Right cardiac atrium (tissue), 5 donors: ENCODE data around the gene CATSPERB. TPM values are rescaled to one million over a fixed set of nuclear protein-coding genes. Genes with fewer than 3 reads are reported as not detected.
"Not testable (repeated sequence)": the region's sequence is repeated elsewhere in the genome, so short reads cannot be mapped to it uniquely, and the experiment has no call there.

Experiments used
- ATAC-seq, 2 donors: fragments of 200-7000 bp; cut with Tn5 transposase; one replicate each; pipeline versions ENCODE4 v1.8.0 to v1.9.1; 2020; ENCODE audit warnings: moderate library complexity in 2 of 2, mild to moderate bottlenecking in 1 of 2
- DNase-seq, 3 donors: peaks; one replicate each; pipeline ENCODE4 v3.0.0-alpha.2; 2020
- H3K27ac ChIP-seq: one replicate; pipeline ENCODE4 v1.5.1; 2013; ENCODE audit warnings: mild to moderate bottlenecking, low read length, control low read depth, moderate library complexity
- H3K27me3 ChIP-seq: one replicate; pipeline ENCODE4 v1.6.1; 2013; ENCODE audit not compliant: control insufficient read depth, insufficient read depth
- H3K4me1 ChIP-seq: one replicate; pipeline ENCODE4 v1.6.1; 2013; ENCODE audit warnings: low read length; ENCODE audit not compliant: control insufficient read depth, insufficient read depth
- H3K4me3 ChIP-seq: one replicate; pipeline ENCODE4 v1.5.1; 2013; ENCODE audit warnings: low read length, control low read depth
- H3K9me3 ChIP-seq: one replicate; pipeline ENCODE4 v1.6.1; 2013; ENCODE audit warnings: low read length; ENCODE audit not compliant: control insufficient read depth
- WGBS: extraction: QIAGEN DNeasy Blood & Tissue Kit; methylation state at CpG from one replicate; pipeline ENCODE4 v1.1.7; 2013; 5-methylcytosine and 5-hydroxymethylcytosine counted together
- intact Hi-C, 4 donors: fragments of 100-400 bp; cut with DNase I; formaldehyde crosslinking; loops; one replicate each; pipeline versions ENCODE4 v1.11.0 to v1.14.0; 2022 to 2023
- polyA plus RNA-seq: library from polyadenylated mRNA; stranded (reverse); fragments of 200-250 nt; gene quantifications from one replicate; pipeline ENCODE4 v1.2.3, GENCODE V29; 2013
- total RNA-seq, 4 donors: library from RNA; stranded (reverse); fragmentation: NEBNext Ultra II Directional; extraction: Animal tissue kit (Norgen Biotek cat#: 25700); gene quantifications; one replicate each; pipeline ENCODE4 v1.2.1, GENCODE V29; 2021
- donor health status: healthy with polysubstance abuse.
- donor health status: DM: no; HTN: yes; CAD: no.
- donor health status: DM: no; HTN: no; CAD: no.
- donor health status: DM: no; HTN: yes; CAD: no; lungs with severe emphysema.
- donor health status: DM: yes; HTN: yes; CAD: no.

The CATSPERB gene
- total and polyA plus RNA-seq, 5 donors, result 0.48 to 3.2 (median 1.5) TPM

DNA sequence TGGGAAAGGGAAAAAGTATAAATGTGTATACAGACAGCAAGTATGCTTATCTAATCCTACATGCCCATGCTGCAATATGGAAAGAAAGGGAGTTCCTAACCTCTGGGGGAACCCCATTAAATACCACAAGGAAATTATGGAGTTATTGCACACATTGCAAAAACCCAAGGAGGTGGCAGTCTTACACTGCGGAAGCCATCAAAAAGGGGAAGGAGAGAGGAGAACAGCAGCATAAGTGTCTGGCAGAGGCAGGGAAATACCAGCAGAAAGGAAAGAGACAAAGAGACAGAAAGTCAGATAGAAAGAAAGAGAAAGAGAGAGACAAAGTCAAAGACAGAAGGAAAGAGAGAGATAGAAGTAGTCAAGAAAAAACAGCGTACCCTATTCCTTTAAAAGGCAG lies 64.8 kb downstream of the CATSPERB start:
- 84% methylated on average over 2 of the region's 2 CpGs for WGBS
- intact Hi-C loops, ATAC-seq: not testable (repeated sequence)

DNA sequence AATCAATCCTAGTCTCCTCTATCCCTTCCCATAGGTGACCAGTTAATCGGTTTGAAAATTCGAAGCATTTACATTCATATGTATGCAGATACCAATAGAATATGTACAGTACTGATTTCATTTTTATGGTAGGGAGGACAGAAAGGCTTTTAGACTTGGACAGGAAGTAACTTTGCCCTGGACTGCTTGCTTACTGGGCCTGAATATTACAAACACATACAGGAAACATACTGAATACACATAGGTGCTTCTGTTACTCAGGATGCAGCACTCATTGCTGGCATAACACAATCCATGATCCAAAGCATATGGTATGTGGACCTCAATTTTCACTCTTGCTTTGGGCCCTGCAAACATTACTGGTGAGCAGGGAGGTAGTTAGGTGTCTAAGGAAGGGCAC lies 71.1 kb downstream of the CATSPERB start:
- WGBS, result 42% methylated on average over 2 of the region's 2 CpGs

More for the DNA sequence above, 64.8 kb downstream of the CATSPERB start:
- H3K4me3 ChIP-seq, H3K27me3 ChIP-seq, DNase-seq, H3K4me1 ChIP-seq, H3K9me3 ChIP-seq, H3K27ac ChIP-seq: not testable (repeated sequence)

GRCh38 chr14:91654836-91655235 lies 77.0 kb downstream of the CATSPERB start:
- Histone ChIP-seq H3K9me3 (no peaks in the 10 kb centered on the region), H3K4me3 (no peak overlapping the region), H3K27ac (no peak overlapping the region), H3K4me1 (no peaks in the 10 kb centered on the region), H3K27me3 (no peaks in the 10 kb centered on the region)
- ATAC-seq (no peak), DNase-seq (no peak)
- intact Hi-C loops, result no loop called here
- 75% methylated on average over 1 of the region's 1 CpG for WGBS

More for the DNA sequence above, 71.1 kb downstream of the CATSPERB start:
- Histone ChIP-seq H3K4me1 (no peaks in the 10 kb centered on the region), H3K27me3 (no peaks in the 10 kb centered on the region), H3K27ac (no peak overlapping the region), H3K4me3 (no peak overlapping the region), H3K9me3 (no peaks in the 10 kb centered on the region)
- DNase-seq (no peak), ATAC-seq (no peak)
- intact Hi-C loops, result no loop called here

GRCh38 chr14:91653451-91653850 lies 78.4 kb downstream of the CATSPERB start:
- 94% methylated on average over 2 of the region's 2 CpGs for WGBS
- Histone ChIP-seq H3K9me3 (no peaks in the 10 kb centered on the region), H3K4me1 (no peaks in the 10 kb centered on the region), H3K4me3 (no peak overlapping the region), H3K27me3 (no peaks in the 10 kb centered on the region), H3K27ac (no peak overlapping the region)
- intact Hi-C loops, result no loop called here
- DNase-seq (no peak), ATAC-seq (no peak)

GRCh38 chr14:91649930-91650329 lies 82.0 kb downstream of the CATSPERB start:
- intact Hi-C loops, result no loop called here
- ATAC-seq, result no peak
- 21% methylated on average over 2 of the region's 2 CpGs for WGBS

GRCh38 chr14:91647856-91648255 lies 84.0 kb downstream of the CATSPERB start:
- Histone ChIP-seq H3K4me3 (no peak overlapping the region), H3K27me3 (no peaks in the 10 kb centered on the region), H3K27ac (no peak overlapping the region), H3K4me1 (no peaks in the 10 kb centered on the region), H3K9me3 (no peaks in the 10 kb centered on the region)
- WGBS, result 74% methylated on average over 1 of the region's 1 CpG
- ATAC-seq (no peak), DNase-seq (no peak)
- intact Hi-C loops, result no loop called here

More at GRCh38 chr14:91649930-91650329, 82.0 kb downstream of the CATSPERB start:
- H3K9me3 ChIP-seq, result no peaks in the 10 kb centered on the region
- no peak for DNase-seq
- H3K4me3 ChIP-seq, result no peak overlapping the region
- no peaks in the 10 kb centered on the region for H3K27me3 ChIP-seq
- H3K27ac ChIP-seq, result no peak overlapping the region
- H3K4me1 ChIP-seq, result no peaks in the 10 kb centered on the region

GRCh38 chr14:91636604-91637003 lies 95.3 kb downstream of the CATSPERB start:
- H3K4me1 ChIP-seq, result no peaks in the 10 kb centered on the region
- no peak overlapping the region for H3K27ac ChIP-seq
- H3K27me3 ChIP-seq, result no peaks in the 10 kb centered on the region
- DNase-seq, result no peak
- H3K9me3 ChIP-seq, result no peaks in the 10 kb centered on the region
- intact Hi-C loops, result no loop called here
- ATAC-seq, result no peak
- H3K4me3 ChIP-seq, result no peak overlapping the region
- 50% methylated on average over 4 of the region's 4 CpGs for WGBS

- Histone ChIP-seq H3K9me3 (no peaks in the 10 kb centered on the region), H3K4me3 (no peak overlapping the region), H3K27ac (no peak overlapping the region), H3K27me3 (no peaks in the 10 kb centered on the region), H3K4me1 (no peaks in the 10 kb centered on the region)
- whole genome bisulfite sequencing, result 74% methylated on average over 1 of the region's 1 CpG
- ATAC-seq (no peak), DNase-seq (no peak)
- intact Hi-C loops, result no loop called here
Observed at GRCh38 chr14:91624757-91625156, 107.1 kb downstream of the CATSPERB start.

- intact Hi-C loops, result no loop called here
- H3K4me3 ChIP-seq, result no peak overlapping the region
- ATAC-seq (no peak), DNase-seq (no peak)
- no peaks in the 10 kb centered on the region for H3K27me3 ChIP-seq
- no peak overlapping the region for H3K27ac ChIP-seq
- H3K9me3 ChIP-seq, result no peaks in the 10 kb centered on the region
- 42% methylated on average over 2 of the region's 2 CpGs for WGBS
- no peaks in the 10 kb centered on the region for H3K4me1 ChIP-seq
Observed at GRCh38 chr14:91614187-91614586, 117.7 kb downstream of the CATSPERB start.

DNA sequence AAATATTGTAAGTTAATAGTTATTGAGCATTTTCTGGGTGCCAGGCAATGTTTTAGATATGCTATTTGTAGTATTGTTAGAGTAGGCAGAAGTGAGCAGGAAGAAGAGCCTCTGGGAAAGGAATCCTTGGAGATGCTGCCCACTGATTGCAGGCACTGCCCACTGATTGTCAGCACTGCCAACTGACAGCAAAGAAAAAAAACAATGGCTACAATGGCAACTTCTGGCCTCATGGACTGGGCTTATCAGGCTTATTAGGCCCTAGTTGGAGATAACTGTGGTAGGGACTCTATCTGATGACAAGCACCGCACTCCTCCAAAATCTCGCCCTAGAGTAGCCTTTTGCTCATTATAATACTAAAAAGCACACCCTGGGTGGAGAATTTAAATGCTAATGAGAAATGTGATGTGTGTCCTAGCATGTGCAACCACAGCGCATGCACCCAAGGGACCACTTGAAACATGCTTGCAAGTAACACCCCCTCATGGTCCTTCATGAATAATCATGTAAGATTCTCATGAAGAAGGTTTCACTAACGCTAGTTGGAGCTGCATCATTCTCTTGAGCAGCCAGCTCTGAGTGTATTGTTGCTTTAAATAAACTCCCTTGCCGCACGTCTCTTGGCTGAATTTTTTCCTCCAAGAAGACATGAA lies 118.3 kb downstream of the CATSPERB start:
- Histone ChIP-seq H3K27me3 (no peaks in the 10 kb centered on the region), H3K4me1 (no peaks in the 10 kb centered on the region), H3K27ac (no peak overlapping the region), H3K9me3 (no peaks in the 10 kb centered on the region), H3K4me3 (no peak overlapping the region)
- intact Hi-C loops, result no loop called here
- DNase-seq (no peak), ATAC-seq (no peak)
- 85% methylated on average over 6 of the region's 6 CpGs for WGBS

GRCh38 chr14:91611528-91611927 lies 120.4 kb downstream of the CATSPERB start:
- Histone ChIP-seq H3K9me3 (no peaks in the 10 kb centered on the region), H3K4me1 (no peaks in the 10 kb centered on the region), H3K27ac (no peak overlapping the region), H3K4me3 (no peak overlapping the region), H3K27me3 (no peaks in the 10 kb centered on the region)
- intact Hi-C loops, result no loop called here
- no peak for DNase-seq
- 68% methylated on average over 2 of the region's 2 CpGs for WGBS
- ATAC-seq, result no peak

- Histone ChIP-seq H3K27ac (no peak overlapping the region), H3K4me1 (no peaks in the 10 kb centered on the region), H3K9me3 (no peaks in the 10 kb centered on the region), H3K27me3 (no peaks in the 10 kb centered on the region), H3K4me3 (no peak overlapping the region)
- DNase-seq (no peak), ATAC-seq (no peak)
- intact Hi-C loops, result no loop called here
- 71% methylated on average over 3 of the region's 3 CpGs for WGBS
Observed at GRCh38 chr14:91609161-91609560, 122.7 kb downstream of the CATSPERB start.
